PC-3 (cell line): ENCODE results near the gene IZUMO4. TPM values are rescaled to one million over a fixed set of nuclear protein-coding genes. Genes with fewer than 3 reads are reported as not detected.

Experiments
- ATAC-seq: fragments of 200-7000 bp; cut with Tn5 transposase; 2 replicates; pipeline ENCODE4 v1.9.1; 2020; ENCODE audit warnings: mild to moderate bottlenecking, moderate library complexity
- BruUV-seq: library from RNA; stranded (reverse); fragments of 400-500 nt; replicated peaks from 2 replicates; lab custom pipeline; 2021; lab: Mats Ljungman, UMichigan
- CTCF ChIA-PET: fragments of 300-600 bp; sonication (Branson Sonifier 250); formaldehyde crosslinking; loops from one replicate; lab custom pipeline; 2022; ENCODE audit warnings: antibody characterized with exemption; lab: Charles Lee
- POLR2A ChIA-PET: fragments of 300-600 bp; sonication (Branson Sonifier 250); formaldehyde crosslinking; loops from one replicate; lab custom pipeline; 2022; ENCODE audit warnings: antibody characterized with exemption; ENCODE audit not compliant: unreplicated experiment; lab: Charles Lee
- DNase-seq: peaks from one replicate; pipeline ENCODE4 v3.0.0-alpha.2; 2015
- H2AFZ ChIP-seq: fragments of 300-600 bp; sonication (generic); 2 replicates; pipeline ENCODE4 v1.6.0; 2016; ENCODE audit warnings: antibody characterized with exemption, low read length
- H3F3A ChIP-seq: fragments of 300-600 bp; sonication (generic); one replicate; pipeline ENCODE4 v1.6.0; 2017; ENCODE audit warnings: antibody characterized with exemption, low read length, control low read depth, mild to moderate bottlenecking; ENCODE audit not compliant: unreplicated experiment
- H3K27ac ChIP-seq: fragments of 300-600 bp; sonication (generic); 2 replicates; pipeline ENCODE4 v1.5.1; 2016; ENCODE audit warnings: mild to moderate bottlenecking, low read length
- H3K27me3 ChIP-seq: fragments of 300-600 bp; sonication (generic); 2 replicates; pipeline ENCODE4 v1.6.1; 2016; ENCODE audit warnings: low read length, mixed read lengths
- H3K36me3 ChIP-seq: fragments of 300-600 bp; sonication (generic); 2 replicates; pipeline ENCODE4 v1.6.1; 2016; ENCODE audit warnings: low read depth, mixed run types, low read length, mixed read lengths
- H3K4me1 ChIP-seq: fragments of 300-600 bp; sonication (generic); 2 replicates; pipeline ENCODE4 v1.5.1; 2016; ENCODE audit warnings: low read length; ENCODE audit not compliant: insufficient read depth
- H3K4me2 ChIP-seq: fragments of 300-600 bp; sonication (generic); 2 replicates; pipeline ENCODE4 v1.6.0; 2016; ENCODE audit warnings: low read length
- H3K4me3 ChIP-seq: fragments of 300-600 bp; sonication (generic); 2 replicates; pipeline ENCODE4 v1.5.1; 2016; ENCODE audit warnings: mild to moderate bottlenecking, low read length, mixed read lengths
- H3K79me2 ChIP-seq: fragments of 300-600 bp; sonication (generic); 2 replicates; pipeline ENCODE4 v1.6.1; 2017; ENCODE audit warnings: low read length, mixed read lengths
- H3K9ac ChIP-seq: fragments of 300-600 bp; sonication (generic); 2 replicates; pipeline ENCODE4 v1.6.0; 2016; ENCODE audit warnings: mild to moderate bottlenecking, low read length
- H3K9me2 ChIP-seq: fragments of 300-600 bp; sonication (generic); replicated peaks from 2 replicates; pipeline ENCODE4 v1.6.1; 2016; ENCODE audit warnings: mixed run types, low read length, mixed read lengths
- H3K9me3 ChIP-seq: fragments of 300-600 bp; sonication (generic); 2 replicates; pipeline ENCODE4 v1.6.1; 2016; ENCODE audit warnings: low read length, mixed read lengths
- H4K20me1 ChIP-seq: fragments of 300-600 bp; sonication (generic); 2 replicates; pipeline ENCODE4 v1.6.1; 2016; ENCODE audit warnings: low read length, mixed read lengths
- CTCF ChIP-seq: fragments of 300-600 bp; sonication (generic); conservative IDR thresholded peaks from 2 replicates; pipeline ENCODE4 v1.5.1; 2017; ENCODE audit warnings: antibody characterized with exemption, low read depth, mild to moderate bottlenecking, low read length
- EZH2 ChIP-seq: fragments of 300-600 bp; sonication (generic); IDR thresholded peaks from one replicate; pipeline ENCODE4 v1.6.1; 2017; ENCODE audit warnings: antibody characterized with exemption, mild to moderate bottlenecking, low read length; ENCODE audit not compliant: unreplicated experiment
- EZH2phosphoT487 ChIP-seq: fragments of 300-600 bp; sonication (generic); IDR thresholded peaks from 2 replicates; pipeline ENCODE4 v1.6.1; 2018; ENCODE audit warnings: mild to moderate bottlenecking, antibody characterized with exemption, low read length, borderline replicate concordance
- intact Hi-C: fragments of 100-400 bp; cut with micrococcal nuclease; formaldehyde crosslinking; loops from 2 replicates; pipeline ENCODE4 v1.9.0; 2023
- total RNA-seq: library from RNA; depleted of rRNA; stranded (reverse); fragments of >200 nt; gene quantifications from 2 replicates; pipeline ENCODE4 v1.2.3, GENCODE V29; 2014

Gene IZUMO4
- total RNA-seq, 1 experiment from 2014 or later, result 3.6 TPM

- no peaks in the 10 kb centered on the region for H3K9me2 ChIP-seq
- no peak overlapping the region for H2AFZ ChIP-seq
- no peaks in the 10 kb centered on the region for H4K20me1 ChIP-seq
- no peaks in the 10 kb centered on the region for H3K79me2 ChIP-seq
- H3F3A ChIP-seq, result no peaks in the 10 kb centered on the region
- peaks cover 2% of the 10 kb centered on the region; the same call in 1 of the 2 replicates for H3K36me3 ChIP-seq
- H3K4me3 ChIP-seq, result no peak overlapping the region
- no peaks in the 10 kb centered on the region for H3K9me3 ChIP-seq
- no peak overlapping the region for H3K9ac ChIP-seq
- H3K27me3 ChIP-seq, result no peaks in the 10 kb centered on the region
- no TSS peak for BruUV-seq
- intact Hi-C loops, result no loop called here
- no peak for TF ChIP-seq CTCF
- no peak for TF ChIP-seq EZH2
- no peak for TF ChIP-seq EZH2phosphoT487
- no peak overlapping the region for H3K27ac ChIP-seq
- no peak for DNase-seq
- ChIA-PET CTCF (no interaction called here), POLR2A (no interaction called here)
- ATAC-seq, result no peak
- no peaks in the 10 kb centered on the region for H3K4me1 ChIP-seq
- no peak overlapping the region for H3K4me2 ChIP-seq
Observed at GRCh38 chr19:2070436-2070827, 26.3 kb upstream of the IZUMO4 start.

GRCh38 chr19:2070986-2071673, 25.6 kb upstream of the IZUMO4 start:
- Histone ChIP-seq H3K9me3 (no peaks in the 10 kb centered on the region), H3K79me2 (no peaks in the 10 kb centered on the region), H3K9me2 (no peaks in the 10 kb centered on the region), H3K4me2 (no peak overlapping the region), H3K4me1 (no peaks in the 10 kb centered on the region), H3K27ac (no peak overlapping the region), H3K36me3 (peaks cover 2% of the 10 kb centered on the region; the same call in 1 of the 2 replicates), H3K4me3 (no peak overlapping the region), H4K20me1 (no peaks in the 10 kb centered on the region), H2AFZ (no peak overlapping the region), H3K27me3 (no peaks in the 10 kb centered on the region), H3F3A (no peaks in the 10 kb centered on the region), H3K9ac (no peak overlapping the region)
- TSS peak; percentile 55 for BruUV-seq
- ChIA-PET CTCF (no interaction called here), POLR2A (no interaction called here)
- DNase-seq (no peak), ATAC-seq (no peak)
- intact Hi-C loops, result no loop called here
- TF ChIP-seq CTCF (no peak), EZH2phosphoT487 (no peak), EZH2 (no peak)

GRCh38 chr19:2072757-2073551, 23.8 kb upstream of the IZUMO4 start:
- ChIA-PET POLR2A (no interaction called here), CTCF (no interaction called here)
- H3K4me3 ChIP-seq, result no peak overlapping the region
- peaks cover 2% of the 10 kb centered on the region; the same call in 1 of the 2 replicates for H3K36me3 ChIP-seq
- ATAC-seq, result no peak
- H3K4me1 ChIP-seq, result no peaks in the 10 kb centered on the region
- H3K27ac ChIP-seq, result no peak overlapping the region
- H3F3A ChIP-seq, result no peaks in the 10 kb centered on the region
- TF ChIP-seq EZH2phosphoT487, result no peak
- TF ChIP-seq CTCF, result no peak
- TF ChIP-seq EZH2, result no peak
- no peak overlapping the region for H3K9ac ChIP-seq
- H4K20me1 ChIP-seq, result no peaks in the 10 kb centered on the region
- intact Hi-C loops, result no loop called here
- no peak overlapping the region for H3K4me2 ChIP-seq
- H2AFZ ChIP-seq, result no peak overlapping the region
- H3K9me3 ChIP-seq, result no peaks in the 10 kb centered on the region
- no TSS peak for BruUV-seq
- H3K79me2 ChIP-seq, result no peaks in the 10 kb centered on the region
- DNase-seq, result no peak
- no peaks in the 10 kb centered on the region for H3K27me3 ChIP-seq
- H3K9me2 ChIP-seq, result no peaks in the 10 kb centered on the region
